ENCODE measurements around the gene BCLAF1.
"Not testable (repeated sequence)": the region's sequence is repeated elsewhere in the genome, so short reads cannot be mapped to it uniquely, and the experiment has no call there.

BCLAF1 gene

GRCh38 chr6:136236466-136237293, 53.0 kb downstream of the BCLAF1 start:
- DNase-seq: no peak

GRCh38 chr6:136235233-136235564, 54.4 kb downstream of the BCLAF1 start:
- no peak for DNase-seq

GRCh38 chr6:136232701-136233100, 56.9 kb downstream of the BCLAF1 start:
- DNase-seq: no peak

GRCh38 chr6:136230219-136230853, 59.3 kb downstream of the BCLAF1 start:
- DNase-seq: peak; percentile 9

GRCh38 chr6:136228814-136229213, 60.8 kb downstream of the BCLAF1 start:
- no peak for DNase-seq

GRCh38 chr6:136226674-136227377, 62.8 kb downstream of the BCLAF1 start:
- DNase-seq: no peak

GRCh38 chr6:136226027-136226673, 63.5 kb downstream of the BCLAF1 start:
- peak; percentile 62 for DNase-seq

GRCh38 chr6:136225496-136225895, 64.2 kb downstream of the BCLAF1 start:
- DNase-seq: peak; percentile 13

GRCh38 chr6:136224974-136225373, 64.7 kb downstream of the BCLAF1 start:
- DNase-seq: not testable (repeated sequence)

GRCh38 chr6:136216503-136217401, 72.9 kb downstream of the BCLAF1 start:
- no peak for DNase-seq

GRCh38 chr6:136213853-136214252, 75.8 kb downstream of the BCLAF1 start:
- no peak for DNase-seq

- DNase-seq: no peak
Measured at GRCh38 chr6:136213012-136213539, 76.6 kb downstream of the BCLAF1 start.

GRCh38 chr6:136212608-136213007, 77.0 kb downstream of the BCLAF1 start:
- no peak for DNase-seq

GRCh38 chr6:136210398-136211165, 79.1 kb downstream of the BCLAF1 start:
- no peak for DNase-seq

- DNase-seq: peak; percentile 19
Measured at GRCh38 chr6:136209496-136209895, 80.2 kb downstream of the BCLAF1 start.

GRCh38 chr6:136208783-136209182, 80.9 kb downstream of the BCLAF1 start:
- peak; percentile 20 for DNase-seq

All from NCI-H69 (cell line).